ENCODE measurements around the gene NEMP1.

Gene NEMP1

DNA sequence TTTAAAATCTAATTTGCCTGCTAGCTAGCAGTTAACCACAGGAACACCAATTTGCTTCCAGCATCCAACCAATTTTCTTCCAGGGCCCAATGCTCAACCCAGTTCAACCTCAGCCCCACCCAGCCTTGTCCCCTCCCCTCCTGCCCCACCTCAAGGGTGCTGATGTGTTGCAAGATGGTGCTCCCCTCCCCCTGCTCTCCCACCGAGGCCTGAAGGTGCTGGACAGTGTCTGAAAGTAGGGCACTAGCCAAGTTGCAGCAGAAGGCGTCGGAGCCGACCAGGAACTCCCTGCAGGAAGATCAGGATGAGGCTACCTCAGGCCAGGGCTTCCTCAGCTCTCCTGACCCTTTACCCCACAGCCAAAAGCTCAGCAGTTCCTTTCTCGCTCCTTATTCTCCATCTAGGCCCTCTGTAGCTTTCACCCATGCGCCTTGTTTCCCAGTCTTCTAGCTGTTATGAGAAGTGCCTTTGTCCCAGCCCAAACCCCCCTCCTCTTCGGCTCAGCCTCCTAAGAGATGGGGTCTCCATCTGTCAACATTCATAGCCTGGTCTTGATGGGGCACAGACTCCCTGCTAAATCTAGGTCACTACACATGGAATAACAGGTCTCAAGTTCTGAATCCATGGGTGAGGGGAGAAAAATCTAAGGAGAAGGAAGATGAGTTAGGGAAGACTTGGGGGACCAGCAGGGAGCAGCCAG is 29.0 kb upstream of the NEMP1 start:
- no peak for DNase-seq

- no peak for DNase-seq
Measured at GRCh38 chr12:57106021-57106708, 27.6 kb upstream of the NEMP1 start.

- DNase-seq = no peak
Measured at GRCh38 chr12:57105011-57105753, 26.6 kb upstream of the NEMP1 start.

GRCh38 chr12:57104292-57104910 is 25.8 kb upstream of the NEMP1 start:
- no peak for DNase-seq

- DNase-seq = no peak
Measured at GRCh38 chr12:57103856-57104255, 25.3 kb upstream of the NEMP1 start.

- no peak for DNase-seq
Measured at GRCh38 chr12:57101892-57102695, 23.5 kb upstream of the NEMP1 start.

GRCh38 chr12:57099766-57100165 is 21.2 kb upstream of the NEMP1 start:
- DNase-seq = no peak

- DNase-seq = no peak
Measured at GRCh38 chr12:57099047-57099714, 20.6 kb upstream of the NEMP1 start.

- no peak for DNase-seq
Measured at GRCh38 chr12:57098546-57098945, 20.0 kb upstream of the NEMP1 start.

GRCh38 chr12:57097554-57097835 is 18.9 kb upstream of the NEMP1 start:
- no peak for DNase-seq

DNA sequence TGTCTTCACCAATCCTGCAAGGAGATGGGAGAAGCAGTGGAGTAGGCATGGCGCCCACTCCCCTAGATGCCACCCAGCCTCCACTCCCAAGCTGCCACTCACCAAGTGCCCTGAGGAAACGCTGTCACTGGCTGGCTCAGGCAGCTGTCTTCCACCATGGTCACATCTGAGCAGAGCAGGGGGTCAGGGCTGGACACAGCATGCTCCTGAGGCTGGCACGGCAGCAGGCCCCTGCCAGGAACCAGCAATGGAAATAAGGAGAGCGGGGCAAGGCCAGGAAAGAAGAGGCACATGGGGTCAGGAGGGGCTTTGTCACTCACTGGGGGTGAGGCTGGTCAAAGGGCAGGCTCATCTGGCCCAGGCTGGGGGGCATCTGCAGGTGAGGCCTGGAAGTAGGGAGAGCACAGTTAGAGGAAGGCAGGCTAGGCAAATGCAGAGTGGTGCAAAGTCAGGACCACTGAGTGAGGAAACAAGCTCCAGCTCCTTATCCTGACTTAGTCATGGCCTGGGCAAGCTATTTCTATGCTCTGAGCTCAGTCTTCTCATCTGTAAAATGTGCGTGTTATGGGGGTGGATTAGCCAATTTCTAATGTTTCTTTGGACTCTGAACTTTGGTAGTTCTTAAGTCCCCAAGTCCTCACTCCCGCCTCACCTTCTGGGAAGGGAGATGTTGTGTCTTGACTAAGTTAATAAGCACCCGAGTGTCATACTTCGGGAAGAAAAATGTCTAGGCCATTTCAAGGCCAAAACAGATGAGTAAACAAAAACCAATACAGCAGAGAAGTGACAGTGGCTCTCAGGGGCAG is 18.4 kb upstream of the NEMP1 start:
- DNase-seq = no peak

GRCh38 chr12:57096099-57096572 is 17.5 kb upstream of the NEMP1 start:
- DNase-seq = no peak

GRCh38 chr12:57095440-57095839 is 16.8 kb upstream of the NEMP1 start:
- no peak for DNase-seq

DNA sequence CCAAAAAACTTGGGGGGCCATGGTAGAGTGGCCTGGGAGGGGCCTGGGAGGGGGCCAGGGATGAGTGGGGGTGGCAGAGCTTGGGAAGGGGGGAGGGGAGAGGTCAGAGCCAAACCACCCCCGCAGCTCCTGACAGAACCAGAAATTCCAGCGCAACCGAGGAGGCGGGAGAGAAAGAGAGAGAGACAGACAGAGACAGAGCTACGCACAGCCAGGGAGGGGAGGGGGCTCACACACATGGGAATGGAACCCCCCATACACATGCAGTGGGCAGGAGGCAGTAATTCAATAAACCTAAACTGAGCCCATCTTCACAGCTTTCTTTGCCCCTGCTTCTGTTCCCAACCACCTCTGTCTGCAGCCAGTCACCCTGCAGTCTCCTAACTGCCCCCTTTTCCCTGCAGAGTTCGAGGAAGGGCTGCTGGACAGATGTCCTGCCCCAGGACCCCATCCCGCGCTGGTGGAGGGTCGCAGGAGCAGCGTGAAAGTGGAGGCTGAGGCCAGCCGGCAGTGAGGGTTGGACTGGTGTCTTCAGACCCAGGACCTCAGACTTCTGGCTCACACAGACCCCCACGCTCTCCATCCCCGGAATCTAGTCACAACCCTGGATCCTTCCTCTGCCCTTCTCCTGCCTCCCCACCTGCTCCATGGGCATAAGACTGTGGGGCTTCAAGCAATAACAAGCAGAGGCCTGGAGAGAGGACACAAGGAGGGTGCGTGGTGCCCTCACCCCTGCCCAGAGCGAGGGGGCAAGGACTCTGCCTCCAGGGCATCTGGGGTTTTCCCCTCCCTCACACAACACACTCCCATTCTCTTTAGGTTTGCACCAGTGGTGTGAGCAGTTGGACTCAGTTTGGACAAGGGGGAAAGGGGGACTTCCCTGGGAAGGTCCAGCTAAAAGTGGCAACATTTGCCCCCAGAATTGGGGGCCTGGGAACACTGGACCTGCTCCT is 15.9 kb upstream of the NEMP1 start:
- DNase-seq = no peak

GRCh38 chr12:57093415-57094207 is 15.0 kb upstream of the NEMP1 start:
- no peak for DNase-seq

GRCh38 chr12:57092876-57093414 is 14.4 kb upstream of the NEMP1 start:
- no peak for DNase-seq

GRCh38 chr12:57092529-57092862 is 13.9 kb upstream of the NEMP1 start:
- DNase-seq = no peak

DNA sequence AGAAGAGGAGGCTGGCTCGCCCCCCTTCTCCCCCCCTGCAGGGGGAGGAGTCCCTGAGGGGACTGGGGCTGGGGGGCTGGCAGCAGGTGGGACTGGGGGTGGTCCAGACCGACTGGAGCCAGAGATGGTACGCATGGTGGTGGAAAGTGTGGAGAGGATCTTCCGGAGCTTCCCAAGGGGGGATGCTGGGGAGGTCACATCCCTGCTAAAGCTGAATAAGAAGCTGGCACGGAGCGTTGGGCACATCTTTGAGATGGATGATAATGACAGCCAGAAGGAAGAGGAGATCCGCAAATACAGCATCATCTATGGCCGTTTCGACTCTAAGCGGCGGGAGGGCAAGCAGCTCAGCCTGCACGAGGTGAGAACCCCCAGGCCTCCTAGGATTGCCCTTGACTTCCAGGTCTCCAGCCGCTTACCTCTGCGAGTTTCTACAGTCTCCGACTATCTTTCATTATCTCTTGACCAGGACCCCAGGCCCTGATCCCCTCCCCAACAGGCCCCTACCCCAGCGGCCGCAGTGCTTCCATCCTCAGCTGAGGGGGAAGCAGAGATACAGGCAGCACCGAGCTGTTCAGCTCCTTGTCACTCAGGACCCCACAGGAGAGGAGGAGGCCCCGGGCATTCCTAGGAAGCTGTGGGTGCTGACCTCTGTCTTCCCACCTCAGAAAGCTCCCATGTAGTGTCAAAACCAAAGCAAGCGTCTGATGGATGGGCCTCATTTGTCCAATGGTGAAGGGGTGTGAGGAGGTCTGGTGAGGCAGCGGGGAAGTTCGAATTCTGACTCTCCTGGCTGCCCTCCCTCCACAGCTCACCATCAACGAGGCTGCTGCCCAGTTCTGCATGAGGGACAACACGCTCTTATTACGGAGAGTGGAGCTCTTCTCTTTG is 13.3 kb upstream of the NEMP1 start:
- no peak for DNase-seq

Measured in activated effector memory CD4-positive, alpha-beta T cell treated with Interleukin-2 at 50 U/mL for 16 hours (primary cell).